Cardiac muscle cell (in vitro differentiated cells and primary cell): ENCODE results near the gene ARFIP1. TPM values are rescaled to one million over a fixed set of nuclear protein-coding genes. Genes with fewer than 3 reads are reported as not detected.

ENCODE experiments used
- DNase-seq, 2 donors: peaks; one replicate each; pipeline versions ENCODE4 v3.0.0 to v3.0.0-alpha.2; 2010 to 2017; ENCODE audit warnings: low read depth in 1 of 2, low spot score in 1 of 2
- H3K27ac ChIP-seq: fragments of 200-600 bp; sonication (generic); 2 replicates; pipeline ENCODE4 v1.5.1; 2016
- H3K27me3 ChIP-seq: fragments of 200-600 bp; sonication (generic); 2 replicates; pipeline ENCODE4 v1.6.0; 2016; ENCODE audit warnings: control low read depth
- H3K36me3 ChIP-seq: fragments of 200-600 bp; sonication (generic); 2 replicates; pipeline ENCODE4 v1.5.1; 2016; ENCODE audit warnings: control low read depth
- H3K4me1 ChIP-seq: fragments of 200-600 bp; sonication (generic); 2 replicates; pipeline ENCODE4 v1.8.1; 2017; ENCODE audit warnings: low read depth, mild to moderate bottlenecking, mixed run types
- H3K4me3 ChIP-seq: fragments of 200-600 bp; sonication (generic); 2 replicates; pipeline ENCODE4 v1.5.1; 2016; ENCODE audit warnings: mild to moderate bottlenecking
- H3K9me3 ChIP-seq: fragments of 200-600 bp; sonication (generic); 2 replicates; pipeline ENCODE4 v1.5.1; 2017; ENCODE audit warnings: low read depth, mild to moderate bottlenecking, control low read depth
- CTCF ChIP-seq: IDR thresholded peaks from 2 replicates; pipeline ENCODE4 v1.5.1; 2012; ENCODE audit warnings: low read depth, mild to moderate bottlenecking, low read length
- polyA plus RNA-seq: library from polyadenylated mRNA; unstranded; fragments of >200 nt; fragmentation: Nextera tagmentation; extraction: Ambion mirVana; gene quantifications from 2 replicates; pipeline ENCODE4 v1.2.1, GENCODE V29; 2016
- total RNA-seq: library from RNA; depleted of rRNA; stranded (reverse); fragments of >200 nt; gene quantifications from 2 replicates; pipeline ENCODE4 v1.2.3, GENCODE V29; 2016

The ARFIP1 gene
- total and polyA plus RNA-seq, 2 experiments from 2014 or later: 19.3 to 26.9 TPM

GRCh38 chr4:152778656-152779512 is 870 bp upstream of the ARFIP1 start:
- Histone ChIP-seq H3K36me3 (no peaks in the 10 kb centered on the region), H3K4me3 (peak overlapping the region; percentile 73), H3K27ac (peak overlapping the region; percentile 84), H3K27me3 (no peaks in the 10 kb centered on the region), H3K9me3 (no peaks in the 10 kb centered on the region), H3K4me1 (peaks cover 12% of the 10 kb centered on the region)
- TF ChIP-seq CTCF: no peak
- peak in 1 of 2 donors; percentile 23 for DNase-seq

- no peaks in the 10 kb centered on the region for H3K36me3 ChIP-seq
- peak; percentile 2 for TF ChIP-seq CTCF
- peak overlapping the region; percentile 92 for H3K27ac ChIP-seq
- H3K9me3 ChIP-seq: no peaks in the 10 kb centered on the region
- H3K4me1 ChIP-seq: peaks cover 12% of the 10 kb centered on the region
- peak in 1 of 2 donors; percentile 24 for DNase-seq
- peak overlapping the region; percentile 73 for H3K4me3 ChIP-seq
- no peaks in the 10 kb centered on the region for H3K27me3 ChIP-seq
Observed at GRCh38 chr4:152780267-152780778, 569 bp downstream of the ARFIP1 start.

- H3K27me3 ChIP-seq: no peaks in the 10 kb centered on the region
- H3K4me3 ChIP-seq: no peak overlapping the region
- DNase-seq: peak in 1 of 2 donors; percentile 41
- H3K27ac ChIP-seq: no peak overlapping the region
- H3K9me3 ChIP-seq: no peaks in the 10 kb centered on the region
- no peaks in the 10 kb centered on the region for H3K36me3 ChIP-seq
- peak; percentile 9 for TF ChIP-seq CTCF
- no peaks in the 10 kb centered on the region for H3K4me1 ChIP-seq
Observed at GRCh38 chr4:152784490-152785350, 5.0 kb downstream of the ARFIP1 start.

- DNase-seq: no peak
- Histone ChIP-seq H3K4me1 (no peaks in the 10 kb centered on the region), H3K9me3 (no peaks in the 10 kb centered on the region), H3K27ac (no peak overlapping the region), H3K36me3 (no peaks in the 10 kb centered on the region), H3K4me3 (no peak overlapping the region), H3K27me3 (no peaks in the 10 kb centered on the region)
- no peak for TF ChIP-seq CTCF
Observed at GRCh38 chr4:152785639-152786615, 6.2 kb downstream of the ARFIP1 start.
